Peyer's patch (tissue), 4 donors: Measurements from ENCODE around the gene NPC2. TPM values are rescaled to one million over a fixed set of nuclear protein-coding genes. Genes with fewer than 3 reads are reported as not detected.

Experiments
- DNase-seq, 3 donors: peaks; one replicate each; pipeline ENCODE4 v3.0.0-alpha.2; 2017 to 2019
- H3K27ac ChIP-seq, 4 donors: fragments of 200-600 bp; sonication (generic); one replicate each; pipeline ENCODE4 v1.5.1; 2016 to 2019
- H3K27me3 ChIP-seq, 2 donors: fragments of 200-600 bp; sonication (generic); one replicate each; pipeline ENCODE4 v1.5.1; 2019
- H3K36me3 ChIP-seq, 3 donors: fragments of 200-600 bp; sonication (generic); one replicate each; pipeline ENCODE4 v1.5.1; 2016 to 2019
- H3K4me1 ChIP-seq, 4 donors: fragments of 200-600 bp; sonication (generic); one replicate each; pipeline ENCODE4 v1.5.1; 2016 to 2019
- H3K4me3 ChIP-seq, 4 donors: fragments of 200-600 bp; sonication (generic); 1 replicate in 3 of 4; 2 replicates in 1 of 4; pipeline ENCODE4 v1.5.1; 2016 to 2019; ENCODE audit warnings: mild to moderate bottlenecking in 1 of 4
- H3K9me3 ChIP-seq, 4 donors: fragments of 200-600 bp; sonication (generic); one replicate each; pipeline ENCODE4 v1.5.1; 2016 to 2019; ENCODE audit warnings: mild to moderate bottlenecking in 1 of 4
- POLR2A ChIP-seq, 2 donors: fragments of 450-650 bp; IDR thresholded peaks; one replicate each; pipeline ENCODE4 v1.5.1; 2017; ENCODE audit warnings: antibody characterized with exemption in 2 of 2, mild to moderate bottlenecking in 2 of 2, moderate library complexity in 2 of 2
- total RNA-seq, 4 donors: library from RNA; depleted of rRNA; stranded (reverse); fragments of >200 nt; gene quantifications; one replicate each; pipeline ENCODE4 v1.1.0, GENCODE V29; 2016
- TF ChIP-seq, protein P1 (sequence below), 6 experiments: fragments of 450-650 bp in 4 of 6; fragments of 200-600 bp in 2 of 6; sonication (generic) in 1 of 6; IDR thresholded peaks; one replicate each; pipeline ENCODE4 v1.5.1; 2017 to 2019; ENCODE audit warnings: antibody characterized with exemption in 6 of 6, mild to moderate bottlenecking in 3 of 6, moderate library complexity in 1 of 6

Gene NPC2
- total RNA-seq, 4 donors from 2014 or later, result 102 to 208 (median 161) TPM

DNA sequence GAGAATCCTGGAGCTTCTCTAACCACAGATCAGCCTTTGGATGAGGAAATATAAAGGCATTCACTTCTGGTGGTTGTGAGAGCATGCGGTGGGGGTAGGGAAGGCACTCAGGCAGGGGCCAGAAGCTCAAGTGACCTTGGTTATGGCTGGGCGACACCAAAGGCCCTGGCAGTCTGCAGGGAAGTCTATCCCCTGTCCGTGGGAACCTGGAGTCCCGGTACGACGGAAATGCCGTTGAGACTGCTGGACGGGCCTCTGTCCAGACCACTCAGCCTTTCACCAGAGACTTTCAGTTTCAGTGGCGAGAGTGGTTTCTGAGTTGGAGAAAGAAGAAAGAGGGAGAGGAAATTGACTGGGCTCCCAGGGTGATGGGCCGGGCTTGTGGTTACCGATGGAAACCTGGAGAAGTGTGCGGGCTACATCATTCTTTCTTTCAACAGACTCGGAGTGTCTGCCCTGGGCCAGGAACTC lies 21.4 kb upstream of the NPC2 start:
- TF ChIP-seq POLR2A (IDR thresholded peaks at IDR 0.05), result no peak
- TF ChIP-seq, protein P1, sequence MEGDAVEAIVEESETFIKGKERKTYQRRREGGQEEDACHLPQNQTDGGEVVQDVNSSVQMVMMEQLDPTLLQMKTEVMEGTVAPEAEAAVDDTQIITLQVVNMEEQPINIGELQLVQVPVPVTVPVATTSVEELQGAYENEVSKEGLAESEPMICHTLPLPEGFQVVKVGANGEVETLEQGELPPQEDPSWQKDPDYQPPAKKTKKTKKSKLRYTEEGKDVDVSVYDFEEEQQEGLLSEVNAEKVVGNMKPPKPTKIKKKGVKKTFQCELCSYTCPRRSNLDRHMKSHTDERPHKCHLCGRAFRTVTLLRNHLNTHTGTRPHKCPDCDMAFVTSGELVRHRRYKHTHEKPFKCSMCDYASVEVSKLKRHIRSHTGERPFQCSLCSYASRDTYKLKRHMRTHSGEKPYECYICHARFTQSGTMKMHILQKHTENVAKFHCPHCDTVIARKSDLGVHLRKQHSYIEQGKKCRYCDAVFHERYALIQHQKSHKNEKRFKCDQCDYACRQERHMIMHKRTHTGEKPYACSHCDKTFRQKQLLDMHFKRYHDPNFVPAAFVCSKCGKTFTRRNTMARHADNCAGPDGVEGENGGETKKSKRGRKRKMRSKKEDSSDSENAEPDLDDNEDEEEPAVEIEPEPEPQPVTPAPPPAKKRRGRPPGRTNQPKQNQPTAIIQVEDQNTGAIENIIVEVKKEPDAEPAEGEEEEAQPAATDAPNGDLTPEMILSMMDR (IDR thresholded peaks at IDR 0.05), result no peak
- Histone ChIP-seq H3K9me3 (no peaks in the 10 kb centered on the region), H3K4me3 (no peak overlapping the region), H3K36me3 (no peaks in the 10 kb centered on the region), H3K27ac (peak overlapping the region in 3 of 4 donors; percentile 25 to 42 (median 38)), H3K4me1 (no peaks in the 10 kb centered on the region), H3K27me3 (no peaks in the 10 kb centered on the region)
- DNase-seq, result peak in 1 of 3 donors; percentile 45

DNA sequence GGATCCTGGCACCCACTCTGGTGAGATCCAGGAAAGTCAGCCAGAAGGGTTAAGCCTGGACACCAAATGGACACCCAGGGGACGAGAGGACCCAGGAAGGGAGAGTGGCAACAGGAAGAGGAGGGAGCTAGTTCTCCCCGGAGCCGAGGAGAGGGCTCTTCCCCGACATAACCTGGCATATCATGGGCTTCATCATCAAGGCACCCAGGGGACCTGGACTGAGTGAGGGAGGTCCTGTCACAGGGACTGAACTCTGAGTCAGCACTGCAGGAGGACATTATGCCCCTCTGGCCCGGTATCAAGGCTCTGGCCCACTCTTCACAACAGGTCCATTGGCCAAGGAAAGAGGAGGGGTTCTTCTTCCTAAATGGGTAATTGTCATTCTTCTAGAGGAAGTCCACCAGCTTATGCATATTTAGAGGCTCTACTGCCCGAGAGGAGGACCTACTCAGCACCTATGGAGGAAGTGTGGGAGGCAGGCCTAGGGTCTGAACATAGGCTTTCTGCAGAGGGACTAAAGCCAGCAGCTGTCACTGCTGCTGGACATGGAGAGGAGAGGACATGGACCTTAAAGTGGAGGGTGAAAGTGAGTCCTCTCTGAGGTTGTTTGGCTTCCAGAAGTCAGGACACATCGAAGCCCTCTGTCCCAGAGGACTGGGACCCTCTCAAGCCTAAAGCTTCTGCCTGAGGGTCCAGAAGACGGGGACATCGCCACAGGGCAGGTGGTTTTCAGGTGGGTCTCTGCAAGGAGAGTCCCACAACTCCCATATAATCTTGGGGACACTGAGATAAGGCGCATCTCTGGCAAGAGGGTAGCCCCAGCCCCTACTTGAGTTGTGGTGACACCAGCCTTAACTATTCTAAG lies 19.1 kb upstream of the NPC2 start:
- Histone ChIP-seq H3K27me3 (no peaks in the 10 kb centered on the region), H3K4me1 (no peaks in the 10 kb centered on the region), H3K4me3 (no peak overlapping the region), H3K36me3 (no peaks in the 10 kb centered on the region), H3K27ac (no peak overlapping the region), H3K9me3 (no peaks in the 10 kb centered on the region)
- TF ChIP-seq POLR2A (IDR thresholded peaks at IDR 0.05), result no peak
- TF ChIP-seq, protein P1 (IDR thresholded peaks at IDR 0.05), result no peak
- DNase-seq, result peak in 1 of 3 donors; percentile 26

GRCh38 chr14:74510959-74511409 lies 17.9 kb upstream of the NPC2 start:
- no peaks in the 10 kb centered on the region for H3K27me3 ChIP-seq
- H3K4me3 ChIP-seq, result no peak overlapping the region
- no peaks in the 10 kb centered on the region for H3K4me1 ChIP-seq
- DNase-seq, result peak in 1 of 3 donors; percentile 26
- TF ChIP-seq, protein P1 (IDR thresholded peaks at IDR 0.05), result no peak
- no peak for TF ChIP-seq POLR2A (IDR thresholded peaks at IDR 0.05)
- no peak overlapping the region for H3K27ac ChIP-seq
- no peaks in the 10 kb centered on the region for H3K9me3 ChIP-seq
- no peaks in the 10 kb centered on the region for H3K36me3 ChIP-seq

DNA sequence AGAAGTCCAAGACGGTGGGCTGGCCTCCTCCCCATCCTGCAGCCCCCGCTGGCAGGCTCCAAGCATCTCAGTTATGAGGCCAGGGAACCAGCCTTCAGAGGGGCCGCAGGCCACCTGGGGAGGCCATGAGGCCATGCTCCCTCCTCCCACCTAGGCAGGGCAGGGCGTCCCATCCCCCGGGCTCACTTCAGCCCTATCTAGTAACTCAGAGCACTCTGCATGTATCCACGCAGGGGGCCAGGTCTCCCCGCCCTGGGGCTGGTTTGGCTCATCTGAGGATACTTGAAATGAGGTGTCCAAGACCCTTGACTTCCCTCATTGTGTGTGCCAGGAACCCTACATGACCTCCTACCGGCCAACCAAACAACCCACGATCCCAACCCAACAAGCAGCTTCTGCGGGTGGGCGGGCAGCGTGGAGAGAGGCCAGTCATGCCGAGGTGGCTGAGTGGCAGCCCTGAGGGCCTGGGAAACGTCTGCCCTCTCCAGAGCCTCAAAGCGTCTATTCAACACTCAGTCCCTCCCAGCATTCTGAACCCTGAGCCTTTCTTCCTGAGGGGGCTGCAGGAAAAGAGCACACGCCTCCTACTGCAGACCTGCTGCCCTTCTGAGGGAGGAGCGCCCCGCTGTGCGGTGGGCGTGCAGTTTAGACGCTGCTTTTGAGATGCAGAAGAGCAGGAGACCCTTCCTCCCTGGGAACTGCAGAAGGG lies 17.3 kb upstream of the NPC2 start:
- no peaks in the 10 kb centered on the region for H3K9me3 ChIP-seq
- no peaks in the 10 kb centered on the region for H3K4me1 ChIP-seq
- H3K27ac ChIP-seq, result no peak overlapping the region
- TF ChIP-seq, protein P1 (IDR thresholded peaks at IDR 0.05), result no peak
- no peak for TF ChIP-seq POLR2A (IDR thresholded peaks at IDR 0.05)
- peak in 1 of 3 donors; percentile 28 for DNase-seq
- no peak overlapping the region for H3K4me3 ChIP-seq
- H3K36me3 ChIP-seq, result no peaks in the 10 kb centered on the region
- H3K27me3 ChIP-seq, result no peaks in the 10 kb centered on the region

- Histone ChIP-seq H3K4me3 (no peak overlapping the region), H3K4me1 (no peaks in the 10 kb centered on the region), H3K36me3 (no peaks in the 10 kb centered on the region), H3K27me3 (no peaks in the 10 kb centered on the region), H3K9me3 (no peaks in the 10 kb centered on the region), H3K27ac (no peak overlapping the region)
- peak in 1 of 3 donors; percentile 33 for DNase-seq
- TF ChIP-seq POLR2A (IDR thresholded peaks at IDR 0.05), result no peak
- TF ChIP-seq, protein P1 (IDR thresholded peaks at IDR 0.05), result no peak
These were observed 16.6 kb upstream of the NPC2 start for GRCh38 chr14:74509587-74510222.
